SK-N-MC (cell line): ENCODE measurements around the gene LHFPL3.

ENCODE experiments used
- EZH2 ChIP-seq: fragments of 200-600 bp; sonication (generic); IDR thresholded peaks from one replicate; pipeline ENCODE4 v1.6.1; 2017; ENCODE audit warnings: antibody characterized with exemption
- FOXP2 ChIP-seq: optimal IDR thresholded peaks from 2 replicates; pipeline ENCODE3; 2011; ENCODE audit warnings: mild to moderate bottlenecking, moderate library complexity; ENCODE audit not compliant: insufficient read depth; ENCODE audit errors: extremely low read length, control extremely low read depth
- POLR2AphosphoS5 ChIP-seq: IDR thresholded peaks from 2 replicates; pipeline ENCODE4 v1.6.1; 2012; ENCODE audit warnings: mild to moderate bottlenecking, low read depth, low read length, borderline replicate concordance

DNA sequence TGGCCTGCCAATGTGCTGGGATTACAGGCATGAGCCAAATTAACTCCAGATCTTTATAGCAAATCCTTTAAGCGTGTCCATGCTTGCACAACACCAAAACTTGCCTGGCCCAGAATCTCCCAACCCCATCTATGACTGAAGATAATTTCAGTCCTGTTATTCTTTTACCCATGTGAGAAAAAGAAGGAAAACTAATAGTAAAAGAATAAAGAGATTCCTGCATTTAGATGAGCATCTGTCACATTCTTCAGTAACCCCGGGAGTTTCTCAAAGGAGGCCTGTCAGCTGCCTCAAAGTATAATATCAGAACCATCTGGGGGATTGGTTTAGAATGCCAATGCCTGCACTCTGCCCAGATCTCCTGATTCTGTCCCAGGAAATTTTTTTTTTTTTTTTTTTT is 527.5 kb downstream of the LHFPL3 start:
- TF ChIP-seq POLR2AphosphoS5 (no peak), FOXP2 (no peak), EZH2 (no peak)
